GM12878 (cell line): ENCODE measurements around the gene TAF6.

ENCODE experiments used
- CEBPB ChIP-seq, 2 experiments: fragments of 150-350 bp in 1 of 2; IDR thresholded peaks; 2 replicates each; pipeline ENCODE4 v1.6.1; 2012 to 2014; ENCODE audit warnings: low read depth in 2 of 2, low read length in 2 of 2, borderline replicate concordance in 1 of 2, inconsistent platforms in 1 of 2
- CHD2 ChIP-seq: IDR thresholded peaks from 2 replicates; pipeline ENCODE4 v1.6.1; 2011; ENCODE audit warnings: low read depth, low read length, improper control_type of control experiment, borderline replicate concordance
- DPF2 ChIP-seq: fragments of 450-650 bp; IDR thresholded peaks from 2 replicates; pipeline ENCODE4 v1.6.1; 2017; ENCODE audit warnings: mild to moderate bottlenecking
- ETV6 ChIP-seq, 2 experiments: fragments of 450-650 bp in 1 of 2; IDR thresholded peaks in 1 of 2; conservative IDR thresholded peaks in 1 of 2; 2 replicates each; pipeline ENCODE4 v1.6.1; 2014; ENCODE audit warnings: antibody characterized with exemption in 1 of 2, borderline replicate concordance in 1 of 2, low read depth in 1 of 2, mild to moderate bottlenecking in 1 of 2, moderate library complexity in 1 of 2
- HDAC6 ChIP-seq: fragments of 200-600 bp; sonication (generic); IDR thresholded peaks from one replicate; pipeline ENCODE4 v1.8.0; 2017; ENCODE audit warnings: antibody characterized with exemption; ENCODE audit not compliant: unreplicated experiment
- POLR2A ChIP-seq: IDR thresholded peaks from 2 replicates; pipeline ENCODE4 v1.6.1; 2011; ENCODE audit warnings: low read depth, mild to moderate bottlenecking, low read length
- POLR2AphosphoS2 ChIP-seq: IDR thresholded peaks from 2 replicates; pipeline ENCODE4 v1.6.1; 2011; ENCODE audit warnings: low read depth, mild to moderate bottlenecking, low read length, improper control_type of control experiment, moderate library complexity
- REST ChIP-seq: IDR thresholded peaks from 2 replicates; pipeline ENCODE4 v1.6.1; 2012; ENCODE audit warnings: mild to moderate bottlenecking, low read depth, low read length
- TF ChIP-seq, protein P1 (sequence below), 3 experiments: IDR thresholded peaks in 2 of 3; conservative IDR thresholded peaks in 1 of 3; 2 replicates each; pipeline ENCODE4 v1.5.1; 2011; ENCODE audit warnings: low read depth in 3 of 3, low read length in 3 of 3, mild to moderate bottlenecking in 3 of 3, control low read depth in 2 of 3, moderate library complexity in 2 of 3, inconsistent platforms in 1 of 3, mixed read lengths in 1 of 3; ENCODE audit not compliant: control insufficient read depth in 2 of 3, insufficient read depth in 1 of 3; ENCODE audit errors: extremely low read depth in 1 of 3
- TF ChIP-seq, protein P2 (sequence below): IDR thresholded peaks from 2 replicates; pipeline ENCODE4 v1.6.1; 2012; ENCODE audit warnings: low read depth, low read length, improper control_type of control experiment

DNA sequence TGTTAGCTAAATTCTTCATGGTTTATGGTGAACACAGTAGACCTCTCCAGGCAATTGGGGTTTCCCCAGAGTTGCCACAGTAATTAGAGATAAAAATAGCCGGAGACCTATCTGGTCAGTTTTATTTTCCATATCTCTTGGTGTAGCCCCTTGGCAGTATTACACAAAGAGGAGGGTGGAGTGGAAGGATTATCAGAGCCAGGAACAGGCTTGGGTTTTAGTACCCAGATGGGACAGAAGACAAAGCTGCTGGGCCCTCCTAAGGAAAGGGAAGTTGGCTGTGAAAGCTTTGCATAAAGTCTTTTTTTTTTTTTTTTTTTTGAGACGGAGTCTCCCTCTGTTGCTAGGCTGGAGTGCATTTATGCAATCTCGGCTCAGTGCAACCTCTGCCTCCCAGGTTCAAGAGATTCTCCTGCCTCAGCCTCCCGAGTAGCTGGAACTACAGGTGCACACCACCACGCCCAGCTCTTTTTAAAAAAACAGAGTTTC lies 59.9 kb downstream of the TAF6 start:
- TF ChIP-seq POLR2AphosphoS2, result no peak
- TF ChIP-seq DPF2, result no peak
- TF ChIP-seq ETV6 (conservative IDR thresholded peaks at IDR 0.05 in 1 of 2, IDR thresholded peaks at IDR 0.05 in 1 of 2; ENCODE audit: borderline replicate concordance in 1 of 2, low read depth in 1 of 2), result no peak
- no peak for TF ChIP-seq CHD2
- no peak for TF ChIP-seq HDAC6
- TF ChIP-seq, protein P1, sequence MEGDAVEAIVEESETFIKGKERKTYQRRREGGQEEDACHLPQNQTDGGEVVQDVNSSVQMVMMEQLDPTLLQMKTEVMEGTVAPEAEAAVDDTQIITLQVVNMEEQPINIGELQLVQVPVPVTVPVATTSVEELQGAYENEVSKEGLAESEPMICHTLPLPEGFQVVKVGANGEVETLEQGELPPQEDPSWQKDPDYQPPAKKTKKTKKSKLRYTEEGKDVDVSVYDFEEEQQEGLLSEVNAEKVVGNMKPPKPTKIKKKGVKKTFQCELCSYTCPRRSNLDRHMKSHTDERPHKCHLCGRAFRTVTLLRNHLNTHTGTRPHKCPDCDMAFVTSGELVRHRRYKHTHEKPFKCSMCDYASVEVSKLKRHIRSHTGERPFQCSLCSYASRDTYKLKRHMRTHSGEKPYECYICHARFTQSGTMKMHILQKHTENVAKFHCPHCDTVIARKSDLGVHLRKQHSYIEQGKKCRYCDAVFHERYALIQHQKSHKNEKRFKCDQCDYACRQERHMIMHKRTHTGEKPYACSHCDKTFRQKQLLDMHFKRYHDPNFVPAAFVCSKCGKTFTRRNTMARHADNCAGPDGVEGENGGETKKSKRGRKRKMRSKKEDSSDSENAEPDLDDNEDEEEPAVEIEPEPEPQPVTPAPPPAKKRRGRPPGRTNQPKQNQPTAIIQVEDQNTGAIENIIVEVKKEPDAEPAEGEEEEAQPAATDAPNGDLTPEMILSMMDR (IDR thresholded peaks at IDR 0.05 in 2 of 3, conservative IDR thresholded peaks at IDR 0.05 in 1 of 3; ENCODE audit: control insufficient read depth in 2 of 3, extremely low read depth in 1 of 3, insufficient read depth in 1 of 3, low read depth in 3 of 3, low read length in 3 of 3), result no peak
- no peak for TF ChIP-seq POLR2A
- no peak for TF ChIP-seq CEBPB (IDR thresholded peaks at IDR 0.05; ENCODE audit: borderline replicate concordance in 1 of 2, low read depth in 2 of 2, low read length in 2 of 2)
- no peak for TF ChIP-seq REST
- TF ChIP-seq, protein P2, sequence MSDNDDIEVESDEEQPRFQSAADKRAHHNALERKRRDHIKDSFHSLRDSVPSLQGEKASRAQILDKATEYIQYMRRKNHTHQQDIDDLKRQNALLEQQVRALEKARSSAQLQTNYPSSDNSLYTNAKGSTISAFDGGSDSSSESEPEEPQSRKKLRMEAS, result no peak
